HTERT RPE-1 (cell line): ENCODE results near the gene ATRAID.
"Not testable (repeated sequence)": the region's sequence is repeated elsewhere in the genome, so short reads cannot be mapped to it uniquely, and the experiment has no call there.

Experiments used
- in situ Hi-C: fragments of 300-500 bp; cut with MboI; formaldehyde crosslinking; loops from 4 replicates; pipeline ENCODE4 v1.14.3; 2020; ENCODE audit warnings: low sequenced_read_pairs

ATRAID gene

GRCh38 chr2:27211943-27212625, at the start of gene ATRAID, which contains the start of gene SLC5A6:
ATRAID (plus strand) TSS chr2:27212041; CDS start chr2:27212369, 328 bp downstream.
SLC5A6 (minus strand) TSS chr2:27212268; CDS start chr2:27207650, 4,618 bp downstream.
- in situ Hi-C loops: no loop called here

GRCh38 chr2:27162151-27163121, 49.4 kb upstream of the ATRAID start:
- in situ Hi-C loops: no loop called here

GRCh38 chr2:27164960-27165763, 46.7 kb upstream of the ATRAID start:
- in situ Hi-C loops: no loop called here

- in situ Hi-C loops: no loop called here
Measured at GRCh38 chr2:27170581-27171337, 41.1 kb upstream of the ATRAID start.

DNA sequence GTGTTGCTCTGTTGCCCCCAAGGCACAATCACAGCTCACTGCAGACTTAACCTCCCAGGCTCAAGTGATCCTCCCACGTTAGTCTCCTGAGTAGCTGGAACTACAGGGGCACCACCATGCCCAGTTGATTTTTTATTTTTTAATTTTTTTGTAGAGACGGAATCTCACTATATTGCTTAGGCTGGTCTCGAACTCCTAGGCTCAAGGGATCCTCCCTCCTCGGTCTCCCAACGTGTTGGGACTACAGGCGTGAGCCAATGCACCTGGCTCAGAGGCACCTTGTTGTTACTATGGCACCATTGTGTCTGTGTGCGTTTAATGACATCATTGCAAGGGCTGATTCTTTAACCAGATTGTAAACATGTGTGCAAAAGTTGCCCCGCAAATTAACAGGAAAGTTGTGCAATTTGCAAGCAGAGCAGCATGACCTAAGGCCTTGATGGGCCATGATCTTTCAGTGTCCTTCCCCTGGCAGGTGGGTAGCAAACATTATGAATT, 40.4 kb upstream of the ATRAID start:
- in situ Hi-C loops: no loop called here

DNA sequence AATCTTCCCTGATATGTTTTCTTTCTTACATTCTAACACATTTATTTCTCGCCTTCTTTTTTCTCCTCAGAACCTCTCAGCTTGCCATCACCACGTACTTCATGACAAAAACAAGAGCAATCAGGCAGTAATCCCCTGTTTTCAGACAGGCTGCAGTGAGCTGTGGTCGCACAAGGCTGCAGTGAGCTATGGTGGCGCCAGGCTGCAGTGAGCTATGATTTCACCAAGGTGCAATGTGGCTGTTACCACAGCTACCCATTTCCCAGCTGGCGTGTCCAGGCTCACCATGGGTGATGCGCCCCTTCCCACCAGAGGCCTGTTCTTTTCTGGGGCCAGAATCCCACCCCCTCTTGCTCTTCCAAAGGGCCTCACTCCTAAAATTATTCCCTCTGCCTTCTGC, 37.2 kb upstream of the ATRAID start:
- in situ Hi-C loops: no loop called here

DNA sequence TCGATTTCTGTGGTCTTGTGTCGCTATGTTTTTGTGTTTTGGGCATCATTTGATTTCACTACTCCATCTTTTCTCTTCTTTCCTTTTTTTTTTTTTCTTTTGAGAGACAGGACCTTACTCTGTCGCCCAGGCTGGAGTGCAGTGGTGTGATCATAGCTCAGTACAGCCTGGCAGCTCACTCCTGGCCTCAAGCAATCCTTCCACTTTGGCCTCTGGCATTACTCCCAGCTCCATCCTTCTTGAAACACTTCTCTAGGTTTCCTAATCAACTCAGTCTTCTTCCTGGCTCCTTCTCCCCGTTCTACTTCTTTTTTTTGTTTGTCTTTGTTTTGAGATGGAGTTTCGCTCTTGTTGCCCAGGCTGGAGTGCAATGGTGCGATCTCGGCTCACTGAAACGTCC, 36.5 kb upstream of the ATRAID start:
- in situ Hi-C loops: no loop called here

DNA sequence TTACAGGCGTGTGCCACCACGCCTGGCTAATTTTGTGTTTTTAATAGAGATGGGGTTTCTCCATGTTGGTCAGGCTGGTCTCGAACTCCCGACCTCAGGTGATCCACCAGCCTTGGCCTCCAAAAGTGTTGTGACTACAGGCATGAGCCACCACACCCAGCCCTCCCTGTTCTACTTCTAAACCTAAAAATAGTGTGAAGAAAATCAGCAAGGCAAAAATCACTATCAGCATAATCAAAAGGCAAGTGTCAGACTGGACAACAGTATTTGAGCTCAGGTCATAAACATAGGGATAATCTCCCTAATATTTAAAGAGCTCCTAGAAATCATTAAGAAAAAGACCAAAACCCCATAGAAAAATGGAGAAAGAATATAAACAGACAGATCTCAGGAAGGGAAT, 36.1 kb upstream of the ATRAID start:
- in situ Hi-C loops: not testable (repeated sequence)

- in situ Hi-C loops: no loop called here
Measured at GRCh38 chr2:27177441-27178351, 34.1 kb upstream of the ATRAID start.

GRCh38 chr2:27178469-27178868, 33.4 kb upstream of the ATRAID start:
- in situ Hi-C loops: no loop called here

DNA sequence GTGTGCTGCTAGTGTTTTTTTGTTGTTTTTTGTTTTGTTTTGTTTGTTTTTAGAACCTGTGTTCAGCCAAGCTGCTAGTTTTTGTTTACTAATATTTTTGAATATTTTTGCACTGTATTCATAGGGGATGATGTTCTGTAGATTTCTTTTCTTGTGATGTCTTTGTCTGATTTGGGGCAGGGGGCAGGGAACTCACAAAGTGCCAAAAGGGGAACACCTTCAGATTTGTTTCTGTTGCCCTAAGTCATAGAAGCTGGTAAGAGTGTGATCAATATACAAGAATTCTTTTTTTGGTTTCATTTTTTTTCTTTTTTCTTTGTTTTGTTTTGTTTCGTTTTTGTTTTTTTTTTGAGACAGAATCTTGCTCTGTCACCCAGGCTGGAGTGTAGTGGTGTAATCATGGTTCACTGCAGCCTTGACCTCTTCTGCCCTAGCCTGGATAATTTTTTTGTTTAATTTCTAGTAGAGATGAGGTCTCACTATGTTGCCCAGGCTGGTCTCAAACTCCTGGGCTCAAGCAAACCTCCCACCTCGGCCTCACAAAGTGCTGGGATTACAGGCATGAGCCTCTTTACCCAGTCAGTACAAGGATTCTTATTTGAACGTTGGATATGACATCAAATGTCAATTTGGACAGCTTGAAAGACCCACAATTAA, 32.4 kb upstream of the ATRAID start:
- in situ Hi-C loops: no loop called here

DNA sequence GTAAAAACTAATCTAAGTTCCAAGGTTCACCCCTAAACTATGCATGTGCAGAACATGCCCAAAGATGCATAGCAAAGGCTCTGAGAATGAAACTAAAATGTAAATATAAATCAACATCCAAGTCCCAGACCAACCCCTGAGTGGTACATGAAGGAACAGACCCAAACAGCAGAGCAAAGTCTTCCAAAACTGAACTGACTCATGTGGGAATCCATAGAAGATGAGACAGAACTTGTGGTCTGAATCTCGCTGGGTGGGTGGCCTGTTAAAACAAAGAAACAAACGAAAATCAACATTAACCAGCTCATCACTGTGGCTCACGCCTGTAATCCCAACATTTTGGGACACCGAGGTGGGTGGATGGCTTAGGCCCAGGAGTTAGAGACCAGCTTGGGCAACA, 29.5 kb upstream of the ATRAID start:
- in situ Hi-C loops: no loop called here

DNA sequence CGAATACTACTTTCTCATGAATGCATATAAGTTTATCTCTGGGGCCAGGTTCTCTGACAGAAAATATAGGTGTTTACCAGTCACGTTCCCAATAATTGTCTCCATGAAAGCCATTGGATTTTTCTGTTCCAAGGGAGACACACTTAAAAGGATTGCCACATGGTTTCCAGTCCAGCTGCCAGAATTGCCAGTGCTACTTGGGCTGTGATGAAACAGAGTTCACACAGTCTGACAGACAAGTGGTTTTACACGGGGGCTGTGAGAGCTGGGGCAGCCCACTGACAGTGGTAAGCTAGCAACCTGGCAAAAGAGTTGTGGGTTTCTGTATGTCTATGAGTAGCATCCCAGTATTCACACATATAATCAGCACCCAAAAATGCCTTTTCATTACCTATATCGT, 27.7 kb upstream of the ATRAID start:
- in situ Hi-C loops: no loop called here

DNA sequence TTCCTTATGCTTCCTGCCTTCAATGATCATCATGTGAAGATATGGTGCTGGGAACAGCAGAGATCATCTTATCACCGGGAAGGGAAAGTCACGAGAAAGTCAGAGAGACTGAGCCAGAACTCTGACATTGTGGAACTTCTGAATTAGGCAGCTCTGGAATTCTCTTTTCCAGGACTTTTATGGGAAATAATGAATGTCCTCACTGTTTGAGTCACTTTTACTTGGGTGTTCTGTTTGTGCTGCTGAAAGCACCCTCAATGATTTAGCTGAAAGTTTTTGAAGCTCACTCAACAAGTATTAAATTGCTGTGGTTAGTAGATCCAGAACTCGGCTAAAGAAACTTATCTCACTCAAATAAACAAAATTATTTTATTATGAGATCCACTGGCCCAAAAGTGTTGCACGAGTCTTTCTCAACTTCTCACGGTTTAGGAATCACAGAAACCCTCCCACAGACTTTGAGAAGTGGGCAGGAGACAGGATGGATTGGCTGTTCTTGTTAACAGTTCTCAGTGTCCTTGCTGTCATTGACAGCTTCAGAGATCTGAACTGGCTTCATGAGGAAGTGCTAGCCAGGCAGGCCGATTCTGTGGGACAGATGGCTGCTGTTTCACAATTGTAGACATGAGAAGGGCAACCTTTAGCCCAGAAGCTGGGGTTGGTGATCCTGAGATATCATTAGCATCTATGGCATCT, 26.4 kb upstream of the ATRAID start:
- in situ Hi-C loops: no loop called here

DNA sequence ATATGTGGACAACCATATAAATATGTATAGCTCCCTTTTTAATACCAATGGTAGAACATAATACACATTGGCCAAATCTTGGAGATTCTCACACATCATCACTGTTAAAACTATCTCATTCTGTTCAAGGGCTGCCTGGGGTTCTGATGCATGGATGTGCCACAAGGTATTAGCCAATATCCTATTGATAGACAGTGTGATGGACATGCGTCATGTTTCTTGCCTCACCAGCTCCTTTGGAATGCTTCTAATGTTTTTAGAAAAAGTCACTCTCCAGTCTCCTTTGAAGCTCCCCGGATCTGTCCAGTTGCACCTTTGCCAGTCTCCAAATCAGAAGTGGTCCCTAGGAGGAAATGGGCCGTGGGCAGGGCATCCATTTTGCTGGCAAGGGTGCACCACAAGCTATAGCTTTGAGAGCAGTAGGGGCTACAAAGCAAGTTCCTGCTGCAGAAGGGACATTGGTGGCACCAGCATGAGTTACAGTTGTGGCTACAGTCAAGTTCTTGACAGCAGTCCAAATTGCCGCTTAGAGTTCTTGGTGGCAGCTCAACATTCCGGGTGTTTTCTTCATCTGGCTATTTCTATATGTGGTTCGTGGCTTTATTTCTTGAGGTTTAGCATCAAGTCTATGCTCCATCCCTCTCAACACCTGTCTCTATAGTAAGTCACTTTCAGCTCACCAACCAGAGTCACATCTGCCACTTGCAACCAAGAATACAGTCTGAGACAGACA, 25.1 kb upstream of the ATRAID start:
- in situ Hi-C loops: no loop called here

DNA sequence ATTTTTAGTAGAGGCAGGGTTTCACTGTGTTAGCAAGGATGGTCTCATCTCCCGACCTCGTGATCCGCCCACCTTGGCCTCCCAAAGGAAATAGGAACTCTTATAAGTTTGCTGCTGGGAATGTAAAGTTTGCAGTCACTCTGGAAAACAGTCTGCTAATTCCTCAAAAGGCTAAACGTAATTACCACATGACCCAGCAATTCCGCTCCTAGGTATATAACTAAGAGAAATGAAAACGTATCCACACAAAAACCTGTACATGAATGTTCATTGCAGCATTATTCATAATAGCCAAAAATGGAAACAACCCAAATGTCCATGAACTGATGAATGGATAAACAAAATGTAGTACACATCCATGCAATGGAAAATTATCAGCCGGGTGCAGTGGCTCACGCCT, 21.9 kb upstream of the ATRAID start:
- in situ Hi-C loops: no loop called here

DNA sequence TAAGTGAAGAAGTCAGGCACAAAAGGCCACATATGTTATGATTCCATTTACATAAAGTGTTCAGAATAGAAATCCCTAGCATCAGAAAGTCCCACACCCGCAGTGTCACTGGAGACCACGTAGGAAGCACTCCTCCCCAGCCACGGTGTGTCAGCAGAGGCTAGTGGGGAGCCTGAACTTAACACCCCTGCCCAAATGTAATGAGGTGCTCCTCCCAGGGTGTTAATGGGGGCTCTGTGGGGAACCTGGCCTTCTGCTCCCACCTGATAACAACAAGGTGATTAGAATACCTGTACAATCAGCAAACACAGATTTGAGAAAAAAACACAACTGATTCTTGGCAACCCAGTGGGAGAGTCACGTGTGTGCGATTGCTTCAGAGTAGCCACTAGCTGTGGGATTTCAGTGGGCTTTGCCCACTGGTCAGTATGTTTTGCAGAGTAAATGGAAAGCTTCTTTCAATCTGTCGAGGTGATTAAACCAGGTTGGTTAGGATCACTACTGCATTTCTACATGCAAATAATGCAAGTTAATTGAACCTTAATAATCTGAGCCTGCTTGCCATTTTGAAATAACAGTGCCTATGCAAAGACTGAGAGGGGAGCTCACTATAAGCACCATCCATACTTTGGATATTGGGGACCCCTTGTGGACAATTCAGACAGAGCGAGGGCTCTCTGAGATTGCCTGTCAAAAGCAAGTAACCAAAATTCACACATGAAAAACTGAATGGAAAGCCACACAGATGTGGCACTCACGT, 20.6 kb upstream of the ATRAID start:
- in situ Hi-C loops: no loop called here
